ENCODE results near the gene PIAS1.
"Not testable (repeated sequence)": the region's sequence is repeated elsewhere in the genome, so short reads cannot be mapped to it uniquely, and the experiment has no call there.

PIAS1 gene

DNA sequence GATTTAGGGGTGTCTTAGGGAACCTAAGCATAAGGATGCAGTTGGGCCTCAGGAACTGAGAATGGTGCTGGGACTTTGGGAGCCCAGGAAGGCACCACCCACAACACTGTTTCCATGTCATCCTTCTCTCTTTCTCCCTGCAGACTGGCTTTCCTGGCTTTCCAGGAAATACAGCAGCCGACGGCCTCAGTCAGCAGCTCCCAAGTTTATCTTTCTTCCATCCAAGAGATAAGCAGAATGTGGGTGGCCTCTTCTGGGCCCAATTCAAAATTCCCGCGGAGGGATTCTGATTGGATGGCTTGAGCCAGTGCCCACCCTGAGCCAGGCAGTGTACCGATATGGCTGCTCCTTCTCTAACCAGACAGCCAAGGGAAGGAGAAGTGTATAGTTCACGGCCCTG is 179.9 kb downstream of the PIAS1 start:
- in situ Hi-C loops (cut with MboI; ENCODE audit: low sequenced_read_pairs) = no loop called here
- Histone ChIP-seq H3K4me3 (no peak overlapping the region), H3K36me3 (replicated peaks) (peaks cover 2% of the 10 kb centered on the region), H3K9me3 (no peaks in the 10 kb centered on the region), H3K27me3 (ENCODE audit: low read depth) (no peaks in the 10 kb centered on the region), H3K4me1 (peaks cover 7% of the 10 kb centered on the region)
- no peak for DNase-seq (ENCODE audit: low spot score in 2 of 2)

GRCh38 chr15:68234520-68234919 is 180.4 kb downstream of the PIAS1 start:
- H3K9me3 ChIP-seq; H3K36me3 ChIP-seq (replicated peaks); H3K27me3 ChIP-seq (ENCODE audit: low read depth); H3K4me1 ChIP-seq; in situ Hi-C loops (cut with MboI; ENCODE audit: low sequenced_read_pairs); DNase-seq (ENCODE audit: low spot score in 2 of 2); H3K4me3 ChIP-seq: not testable (repeated sequence)

DNA sequence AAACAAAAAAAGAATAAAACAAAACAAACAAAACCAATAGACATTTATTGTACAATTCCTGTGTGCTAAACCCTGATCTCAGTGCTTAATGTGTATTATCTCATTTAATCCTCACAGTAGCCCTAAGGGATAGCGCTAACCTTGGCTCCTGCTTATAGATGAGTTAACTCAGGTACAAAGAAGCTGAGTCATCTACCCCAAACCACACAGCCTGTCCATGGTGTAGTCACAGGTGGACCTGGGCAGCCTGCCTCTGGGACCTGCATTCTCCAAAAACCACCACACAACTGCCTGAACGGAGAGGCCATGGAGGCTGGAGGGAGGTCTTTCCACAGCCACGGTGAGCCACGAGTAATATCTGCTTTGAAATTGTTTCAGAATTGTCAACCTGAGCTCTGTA is 180.9 kb downstream of the PIAS1 start:
- H3K4me1 ChIP-seq = peaks cover 4% of the 10 kb centered on the region
- H3K36me3 ChIP-seq (replicated peaks) = no peaks in the 10 kb centered on the region
- no peaks in the 10 kb centered on the region for H3K9me3 ChIP-seq
- no peak overlapping the region for H3K4me3 ChIP-seq
- in situ Hi-C loops (cut with MboI; ENCODE audit: low sequenced_read_pairs) = no loop called here
- no peak for DNase-seq (ENCODE audit: low spot score in 2 of 2)
- H3K27me3 ChIP-seq (ENCODE audit: low read depth) = no peaks in the 10 kb centered on the region

- Histone ChIP-seq H3K4me3 (no peak overlapping the region), H3K27me3 (ENCODE audit: low read depth) (no peaks in the 10 kb centered on the region), H3K36me3 (replicated peaks) (no peaks in the 10 kb centered on the region), H3K9me3 (0 out of 2 replicates have a peak, but pooled peaks cover under 1% of the 10 kb centered on the region), H3K4me1 (no peaks in the 10 kb centered on the region)
- in situ Hi-C loops (cut with MboI; ENCODE audit: low sequenced_read_pairs) = no loop called here
- no peak for DNase-seq (ENCODE audit: low spot score in 2 of 2)
Measured at GRCh38 chr15:68239025-68239424, 184.9 kb downstream of the PIAS1 start.

- no peak for DNase-seq (ENCODE audit: low spot score in 2 of 2)
- H3K9me3 ChIP-seq = 0 out of 2 replicates have a peak, but pooled peaks cover 5% of the 10 kb centered on the region
- no peaks in the 10 kb centered on the region for H3K4me1 ChIP-seq
- no peaks in the 10 kb centered on the region for H3K36me3 ChIP-seq (replicated peaks)
- H3K27me3 ChIP-seq (ENCODE audit: low read depth) = no peaks in the 10 kb centered on the region
- in situ Hi-C loops (cut with MboI; ENCODE audit: low sequenced_read_pairs) = no loop called here
- H3K4me3 ChIP-seq = no peak overlapping the region
Measured at GRCh38 chr15:68241088-68241935, 187.2 kb downstream of the PIAS1 start.
